ENCODE results near the gene TRIM17.

Gene TRIM17

DNA sequence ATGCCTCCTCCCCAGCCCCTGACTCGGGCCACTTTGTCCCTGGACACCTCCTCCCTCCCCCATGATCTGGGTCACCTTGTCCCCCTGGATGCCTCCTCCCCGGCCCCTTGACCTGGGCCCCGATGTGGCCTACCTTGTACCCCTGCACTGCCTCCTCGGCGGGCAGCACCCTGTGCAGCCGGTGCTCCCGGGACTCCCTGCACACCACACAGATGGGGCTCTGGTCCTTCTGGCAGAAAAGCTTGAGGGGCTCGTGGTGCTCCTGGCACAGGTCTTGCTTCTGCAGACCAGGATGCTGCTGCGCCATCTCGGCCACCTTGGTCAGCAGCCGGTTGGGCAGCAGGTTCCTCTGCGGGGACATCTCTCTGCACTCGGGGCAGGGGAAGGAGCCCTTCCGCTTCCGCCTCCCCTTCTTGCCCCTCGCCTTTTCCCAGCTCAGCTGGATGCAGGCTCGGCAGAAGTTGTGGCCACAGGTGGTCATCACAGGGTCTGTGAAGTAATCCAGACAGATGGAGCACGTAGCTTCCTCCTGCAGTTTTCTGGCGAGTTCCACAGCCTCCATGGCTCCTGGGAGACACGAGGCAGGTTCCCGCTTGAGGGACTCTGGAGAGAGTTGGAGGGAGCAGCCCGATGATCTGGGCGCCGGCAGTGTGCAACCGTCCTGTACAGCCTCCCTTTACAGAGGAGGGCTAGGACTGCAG, 2.0 kb downstream of the TRIM17 start:
- no peaks in the 10 kb centered on the region for H3K79me2 ChIP-seq (ENCODE audit: insufficient read depth, low read length)
- H3K36me3 ChIP-seq (ENCODE audit: insufficient read depth, low read length): no peaks in the 10 kb centered on the region
- no peak for TF ChIP-seq EZH2phosphoT487 (IDR thresholded peaks at IDR 0.05; ENCODE audit: borderline replicate concordance)
- TF ChIP-seq, protein P1, sequence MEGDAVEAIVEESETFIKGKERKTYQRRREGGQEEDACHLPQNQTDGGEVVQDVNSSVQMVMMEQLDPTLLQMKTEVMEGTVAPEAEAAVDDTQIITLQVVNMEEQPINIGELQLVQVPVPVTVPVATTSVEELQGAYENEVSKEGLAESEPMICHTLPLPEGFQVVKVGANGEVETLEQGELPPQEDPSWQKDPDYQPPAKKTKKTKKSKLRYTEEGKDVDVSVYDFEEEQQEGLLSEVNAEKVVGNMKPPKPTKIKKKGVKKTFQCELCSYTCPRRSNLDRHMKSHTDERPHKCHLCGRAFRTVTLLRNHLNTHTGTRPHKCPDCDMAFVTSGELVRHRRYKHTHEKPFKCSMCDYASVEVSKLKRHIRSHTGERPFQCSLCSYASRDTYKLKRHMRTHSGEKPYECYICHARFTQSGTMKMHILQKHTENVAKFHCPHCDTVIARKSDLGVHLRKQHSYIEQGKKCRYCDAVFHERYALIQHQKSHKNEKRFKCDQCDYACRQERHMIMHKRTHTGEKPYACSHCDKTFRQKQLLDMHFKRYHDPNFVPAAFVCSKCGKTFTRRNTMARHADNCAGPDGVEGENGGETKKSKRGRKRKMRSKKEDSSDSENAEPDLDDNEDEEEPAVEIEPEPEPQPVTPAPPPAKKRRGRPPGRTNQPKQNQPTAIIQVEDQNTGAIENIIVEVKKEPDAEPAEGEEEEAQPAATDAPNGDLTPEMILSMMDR (conservative IDR thresholded peaks at IDR 0.05; ENCODE audit: low read length): no peak
- H3K9me3 ChIP-seq (ENCODE audit: insufficient read depth, low read depth, low read length): no peaks in the 10 kb centered on the region
- H3K9ac ChIP-seq (ENCODE audit: low read depth, low read length, poor library complexity, severe bottlenecking): no peak overlapping the region
- no peak overlapping the region for H2AFZ ChIP-seq (ENCODE audit: low read length)
- no peak overlapping the region for H3K4me2 ChIP-seq (ENCODE audit: low read depth, low read length, poor library complexity, severe bottlenecking)
- H3K4me1 ChIP-seq (ENCODE audit: insufficient read depth, low read length, poor library complexity, severe bottlenecking): peaks cover 2% of the 10 kb centered on the region
- no peaks in the 10 kb centered on the region for H3F3A ChIP-seq (ENCODE audit: low read depth)
- no peak overlapping the region for H3K4me3 ChIP-seq (ENCODE audit: low read length, poor library complexity, severe bottlenecking)
- no peaks in the 10 kb centered on the region for H3K9me2 ChIP-seq (replicated peaks; ENCODE audit: low read depth, low read length)
- H4K20me1 ChIP-seq (ENCODE audit: insufficient read depth, low read length, poor library complexity, severe bottlenecking): no peaks in the 10 kb centered on the region
- H3K27me3 ChIP-seq (ENCODE audit: insufficient read depth, low read length, poor library complexity, severe bottlenecking): no peaks in the 10 kb centered on the region

DNA sequence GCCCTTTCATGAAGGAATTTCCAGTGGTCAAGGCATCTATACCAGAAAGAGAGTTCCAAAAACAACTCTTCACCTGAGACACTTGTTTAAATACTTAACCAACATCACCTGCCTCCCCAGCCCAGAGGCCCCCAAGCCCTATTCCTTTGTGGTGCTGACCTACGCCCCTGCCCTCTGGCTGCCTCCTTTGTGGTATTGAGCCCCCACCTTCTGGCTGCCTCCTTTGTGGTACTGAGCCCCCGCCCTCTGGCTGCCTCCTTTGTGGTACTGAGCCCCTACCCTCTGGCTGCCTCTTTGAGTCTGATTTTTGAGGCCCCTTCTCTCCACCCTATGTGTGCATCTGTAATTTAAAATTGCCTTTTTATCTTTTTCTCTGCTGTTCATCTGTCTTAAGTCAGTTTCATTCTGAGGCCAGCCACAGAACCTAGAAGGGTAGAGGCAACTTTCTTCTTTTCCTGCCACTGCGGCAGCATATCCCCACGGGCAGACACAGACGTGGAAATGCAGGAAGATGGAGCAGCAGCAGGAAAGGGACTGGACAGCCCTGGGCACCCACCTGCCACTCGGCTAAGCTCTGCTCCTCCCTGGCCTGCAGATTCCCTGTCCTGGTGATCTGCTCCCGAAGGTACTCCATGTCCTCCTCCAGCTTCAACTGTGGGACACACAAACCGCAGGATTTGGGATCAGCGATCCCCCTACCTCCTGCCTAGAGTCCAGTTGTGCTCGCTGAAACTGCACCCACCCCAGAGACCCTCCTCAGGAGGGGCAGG, 3.2 kb downstream of the TRIM17 start:
- Histone ChIP-seq H3K36me3 (ENCODE audit: insufficient read depth, low read length) (no peaks in the 10 kb centered on the region), H3K4me1 (ENCODE audit: insufficient read depth, low read length, poor library complexity, severe bottlenecking) (peaks cover 5% of the 10 kb centered on the region), H3K4me3 (ENCODE audit: low read length, poor library complexity, severe bottlenecking) (no peak overlapping the region), H2AFZ (ENCODE audit: low read length) (no peak overlapping the region), H3K9me2 (replicated peaks; ENCODE audit: low read depth, low read length) (no peaks in the 10 kb centered on the region), H3K27me3 (ENCODE audit: insufficient read depth, low read length, poor library complexity, severe bottlenecking) (no peaks in the 10 kb centered on the region), H3K9ac (ENCODE audit: low read depth, low read length, poor library complexity, severe bottlenecking) (no peak overlapping the region), H4K20me1 (ENCODE audit: insufficient read depth, low read length, poor library complexity, severe bottlenecking) (no peaks in the 10 kb centered on the region), H3K9me3 (ENCODE audit: insufficient read depth, low read depth, low read length) (no peaks in the 10 kb centered on the region), H3K79me2 (ENCODE audit: insufficient read depth, low read length) (no peaks in the 10 kb centered on the region; the same call in 1 of the 2 replicates), H3K4me2 (ENCODE audit: low read depth, low read length, poor library complexity, severe bottlenecking) (no peak overlapping the region), H3F3A (ENCODE audit: low read depth) (no peaks in the 10 kb centered on the region)
- no peak for TF ChIP-seq EZH2phosphoT487 (IDR thresholded peaks at IDR 0.05; ENCODE audit: borderline replicate concordance)
- TF ChIP-seq, protein P1 (conservative IDR thresholded peaks at IDR 0.05; ENCODE audit: low read length): no peak

DNA sequence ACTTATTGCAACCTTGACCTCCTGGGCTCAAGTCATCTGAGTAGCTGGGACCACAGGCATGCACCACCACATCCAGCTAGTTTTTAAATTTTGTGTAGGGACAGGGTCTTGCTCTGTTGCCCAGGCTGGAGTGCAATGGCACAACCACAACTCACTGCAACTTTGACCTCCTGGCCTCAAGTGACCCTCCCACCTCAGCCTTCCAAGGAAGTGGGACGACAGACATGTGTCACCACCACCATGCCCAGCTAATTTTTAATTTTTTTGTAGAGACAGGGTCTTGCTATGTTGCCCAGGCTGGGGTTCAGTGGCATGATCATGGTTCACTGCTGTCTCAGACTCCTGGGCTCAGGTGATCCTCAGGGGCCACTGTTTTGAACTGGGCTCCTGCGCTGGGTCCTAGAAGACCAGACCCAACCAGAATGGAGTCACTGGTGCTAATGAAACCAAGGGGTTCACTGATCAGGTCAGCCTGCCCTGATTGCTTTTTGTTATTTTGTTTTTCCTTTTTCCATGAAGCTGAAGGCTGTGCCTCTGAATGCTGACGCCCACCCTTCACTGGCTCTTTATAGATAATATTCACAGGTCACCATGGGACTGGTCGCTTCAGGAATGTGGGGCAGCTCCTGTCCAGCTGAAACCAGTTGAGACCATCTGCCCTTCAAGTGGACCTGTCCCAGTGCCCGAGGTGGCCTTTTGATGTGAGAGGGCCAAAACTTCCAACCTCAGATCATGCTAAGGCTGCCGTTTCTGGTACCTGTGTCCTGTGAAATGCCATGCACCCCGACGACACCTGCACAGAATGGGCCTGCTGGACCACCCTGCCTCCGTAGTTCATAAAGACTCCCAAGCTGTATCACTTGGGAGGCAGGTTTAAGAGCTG, 4.9 kb downstream of the TRIM17 start:
- Histone ChIP-seq H3K4me1 (ENCODE audit: insufficient read depth, low read length, poor library complexity, severe bottlenecking) (peaks cover 17% of the 10 kb centered on the region), H3K9me3 (ENCODE audit: insufficient read depth, low read depth, low read length) (no peaks in the 10 kb centered on the region), H4K20me1 (ENCODE audit: insufficient read depth, low read length, poor library complexity, severe bottlenecking) (no peaks in the 10 kb centered on the region), H3K79me2 (ENCODE audit: insufficient read depth, low read length) (peaks cover 12% of the 10 kb centered on the region; the same call in 1 of the 2 replicates), H3K9ac (ENCODE audit: low read depth, low read length, poor library complexity, severe bottlenecking) (no peak overlapping the region), H3K4me3 (ENCODE audit: low read length, poor library complexity, severe bottlenecking) (no peak overlapping the region), H3K4me2 (ENCODE audit: low read depth, low read length, poor library complexity, severe bottlenecking) (no peak overlapping the region), H3K36me3 (ENCODE audit: insufficient read depth, low read length) (no peaks in the 10 kb centered on the region), H3F3A (ENCODE audit: low read depth) (no peaks in the 10 kb centered on the region), H3K9me2 (replicated peaks; ENCODE audit: low read depth, low read length) (no peaks in the 10 kb centered on the region), H3K27me3 (ENCODE audit: insufficient read depth, low read length, poor library complexity, severe bottlenecking) (no peaks in the 10 kb centered on the region), H2AFZ (ENCODE audit: low read length) (no peak overlapping the region)
- TF ChIP-seq EZH2phosphoT487 (IDR thresholded peaks at IDR 0.05; ENCODE audit: borderline replicate concordance): no peak
- TF ChIP-seq, protein P1 (conservative IDR thresholded peaks at IDR 0.05; ENCODE audit: low read length): no peak

Data from Loucy (cell line).